GM19023 (cell line): Measurements from ENCODE around the gene TMED5.

ENCODE experiments used
- ATAC-seq: cut with Tn5 transposase; IDR thresholded peaks from one replicate; pipeline ENCODE4 v1.9.1; 2021; ENCODE audit warnings: mild to moderate bottlenecking, moderate library complexity; ENCODE audit not compliant: unreplicated experiment

TMED5 gene

GRCh38 chr1:93124556-93125355 is 55.5 kb downstream of the TMED5 start:
- ATAC-seq: no peak

GRCh38 chr1:93123201-93123783 is 56.9 kb downstream of the TMED5 start:
- no peak for ATAC-seq

DNA sequence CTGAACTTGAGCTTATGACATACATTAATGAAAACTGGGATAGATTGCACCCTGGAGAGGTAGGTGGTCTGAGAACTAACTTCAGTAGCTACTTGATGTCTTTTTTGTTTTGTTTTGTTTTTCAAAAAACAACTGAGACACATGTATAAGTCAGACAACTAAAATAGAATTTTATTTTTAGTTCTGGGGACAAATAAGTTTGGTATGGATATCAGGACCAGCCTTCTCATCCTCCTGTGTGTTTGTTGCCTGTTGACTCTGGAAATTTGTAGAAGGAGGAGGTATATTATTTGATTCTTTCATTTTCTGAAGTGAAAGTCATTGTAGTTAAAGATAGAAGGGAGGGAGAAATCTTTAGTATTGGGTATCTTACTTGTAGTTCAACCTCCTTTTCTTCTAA is 59.6 kb downstream of the TMED5 start:
- no peak for ATAC-seq

- ATAC-seq: no peak
These were observed 65.8 kb downstream of the TMED5 start for GRCh38 chr1:93114391-93114790.

- no peak for ATAC-seq
These were observed 67.1 kb downstream of the TMED5 start for GRCh38 chr1:93113127-93113526.

DNA sequence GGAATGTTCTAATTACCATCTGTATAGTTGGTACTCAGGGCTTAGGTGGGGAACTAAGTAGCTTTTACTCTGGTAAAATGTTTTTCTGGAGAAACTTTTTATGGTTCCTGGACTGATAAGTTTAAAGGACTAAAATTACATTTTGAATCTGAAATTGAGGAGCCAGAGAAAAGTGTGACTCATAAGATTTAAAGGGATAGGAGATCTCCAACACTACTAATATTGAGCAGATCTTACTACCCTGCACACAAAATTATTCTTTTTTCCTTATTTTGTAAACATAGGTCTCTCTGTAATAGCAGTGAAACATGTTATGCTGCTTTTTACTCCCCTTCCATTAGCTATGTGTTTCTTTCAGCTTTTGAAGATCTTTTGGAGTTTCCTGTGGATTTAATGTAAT is 68.7 kb downstream of the TMED5 start:
- no peak for ATAC-seq

DNA sequence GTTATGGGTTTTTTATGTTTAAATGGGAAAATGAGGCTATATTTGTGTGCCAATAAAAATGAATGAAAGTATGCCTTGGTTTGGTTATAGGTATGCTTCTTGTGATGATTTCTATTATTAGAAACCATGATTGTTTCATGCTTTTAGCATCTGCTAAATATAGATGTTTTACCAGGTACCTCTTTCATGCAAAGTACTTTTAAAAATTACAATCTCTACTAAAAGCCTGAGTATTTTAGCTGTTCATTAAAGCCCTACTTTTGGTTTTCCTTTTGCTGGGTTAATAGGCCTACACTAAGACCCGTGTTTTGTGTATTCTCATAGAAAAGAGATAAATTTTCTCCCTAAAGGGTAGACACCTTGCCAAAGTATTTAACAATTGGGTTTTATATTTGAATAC is 69.1 kb downstream of the TMED5 start:
- no peak for ATAC-seq

GRCh38 chr1:93109578-93109977 is 70.6 kb downstream of the TMED5 start:
- ATAC-seq: no peak

- no peak for ATAC-seq
These were observed 71.9 kb downstream of the TMED5 start for GRCh38 chr1:93108335-93108734.

DNA sequence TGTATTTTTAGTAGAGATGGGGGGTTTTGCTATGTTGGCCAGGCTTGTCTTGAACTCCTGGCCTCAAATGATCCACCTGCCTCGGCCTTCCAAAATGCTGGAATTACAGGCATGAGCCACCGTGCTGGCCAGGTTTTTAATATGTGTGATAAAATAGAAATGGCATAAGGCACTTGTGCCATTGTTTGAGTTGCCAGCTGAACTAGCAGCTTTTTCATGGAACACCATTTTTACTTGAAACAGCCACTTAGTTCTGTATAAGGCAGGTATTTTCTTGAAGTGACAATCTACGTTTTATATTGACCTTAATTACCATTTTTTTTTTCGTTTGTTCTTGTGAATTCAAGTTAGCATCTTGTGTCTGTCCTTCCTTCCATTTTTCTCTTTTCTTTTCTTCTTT is 72.8 kb downstream of the TMED5 start:
- ATAC-seq: no peak

GRCh38 chr1:93106226-93106625 is 74.0 kb downstream of the TMED5 start:
- ATAC-seq: no peak

- ATAC-seq: no peak
These were observed 78.1 kb downstream of the TMED5 start for GRCh38 chr1:93102142-93102541.
